ENCODE results near the gene NHEJ1.

NHEJ1 gene

GRCh38 chr2:219060821-219061791 is 99.5 kb downstream of the NHEJ1 start, which contains the start of gene IHH:
IHH (minus strand) TSS chr2:219060921; CDS start chr2:219060467, 454 bp downstream.
- Histone ChIP-seq H3K36me3 (ENCODE audit: insufficient read depth, low read length) (no peaks in the 10 kb centered on the region), H3K9me2 (ENCODE audit: low read depth, low read length) (no peaks in the 10 kb centered on the region), H3K4me2 (ENCODE audit: low read length) (no peak within 1 kb of the TSS), H3K4me1 (ENCODE audit: insufficient read depth, low read length, severe bottlenecking) (no peaks in the 10 kb centered on the region), H4K20me1 (ENCODE audit: insufficient read depth, low read length) (no peaks in the 10 kb centered on the region), H3K4me3 (ENCODE audit: low read depth, low read length, poor library complexity, severe bottlenecking) (no peak within 1 kb of the TSS), H3K27ac (ENCODE audit: low read depth, low read length, poor library complexity, severe bottlenecking) (no peak within 1 kb of the TSS), H3K9me3 (ENCODE audit: low read length) (no peaks in the 10 kb centered on the region), H3K27me3 (ENCODE audit: insufficient read depth, low read length) (no peaks in the 10 kb centered on the region; the same call in 1 of the 2 replicates), H3K9ac (ENCODE audit: low read length) (no peak within 1 kb of the TSS), H2AFZ (ENCODE audit: low read length) (no peak within 1 kb of the TSS), H3K79me2 (ENCODE audit: insufficient read depth, low read length) (no peaks in the 10 kb centered on the region), H3F3A (ENCODE audit: insufficient read depth, low read length) (no peaks in the 10 kb centered on the region)
- TF ChIP-seq EZH2 (IDR thresholded peaks at IDR 0.05; ENCODE audit: borderline replicate concordance, low read length) (no peak), CTCF (IDR thresholded peaks at IDR 0.05; ENCODE audit: low read length) (no peak)

GRCh38 chr2:219059725-219060682 is 100.6 kb downstream of the NHEJ1 start:
- H3K36me3 ChIP-seq (ENCODE audit: insufficient read depth, low read length) = no peaks in the 10 kb centered on the region
- H3K9me3 ChIP-seq (ENCODE audit: low read length) = no peaks in the 10 kb centered on the region
- H3K27ac ChIP-seq (ENCODE audit: low read depth, low read length, poor library complexity, severe bottlenecking) = no peak overlapping the region
- H3K9ac ChIP-seq (ENCODE audit: low read length) = no peak overlapping the region
- no peak overlapping the region for H2AFZ ChIP-seq (ENCODE audit: low read length)
- H3K9me2 ChIP-seq (ENCODE audit: low read depth, low read length) = no peaks in the 10 kb centered on the region
- H3F3A ChIP-seq (ENCODE audit: insufficient read depth, low read length) = no peaks in the 10 kb centered on the region
- no peaks in the 10 kb centered on the region for H4K20me1 ChIP-seq (ENCODE audit: insufficient read depth, low read length)
- TF ChIP-seq EZH2 (IDR thresholded peaks at IDR 0.05; ENCODE audit: borderline replicate concordance, low read length) = no peak
- TF ChIP-seq CTCF (IDR thresholded peaks at IDR 0.05; ENCODE audit: low read length) = no peak
- H3K4me2 ChIP-seq (ENCODE audit: low read length) = no peak overlapping the region
- no peaks in the 10 kb centered on the region for H3K79me2 ChIP-seq (ENCODE audit: insufficient read depth, low read length)
- no peak overlapping the region for H3K4me3 ChIP-seq (ENCODE audit: low read depth, low read length, poor library complexity, severe bottlenecking)
- no peaks in the 10 kb centered on the region for H3K4me1 ChIP-seq (ENCODE audit: insufficient read depth, low read length, severe bottlenecking)
- H3K27me3 ChIP-seq (ENCODE audit: insufficient read depth, low read length) = no peaks in the 10 kb centered on the region; the same call in 1 of the 2 replicates

GRCh38 chr2:219059375-219059724 is 101.3 kb downstream of the NHEJ1 start:
- Histone ChIP-seq H3K27me3 (ENCODE audit: insufficient read depth, low read length) (no peaks in the 10 kb centered on the region; the same call in 1 of the 2 replicates), H3K4me3 (ENCODE audit: low read depth, low read length, poor library complexity, severe bottlenecking) (no peak overlapping the region), H3K4me1 (ENCODE audit: insufficient read depth, low read length, severe bottlenecking) (no peaks in the 10 kb centered on the region), H4K20me1 (ENCODE audit: insufficient read depth, low read length) (no peaks in the 10 kb centered on the region), H2AFZ (ENCODE audit: low read length) (no peak overlapping the region), H3K4me2 (ENCODE audit: low read length) (no peak overlapping the region), H3K36me3 (ENCODE audit: insufficient read depth, low read length) (no peaks in the 10 kb centered on the region), H3K9me3 (ENCODE audit: low read length) (no peaks in the 10 kb centered on the region), H3K79me2 (ENCODE audit: insufficient read depth, low read length) (no peaks in the 10 kb centered on the region), H3K9me2 (ENCODE audit: low read depth, low read length) (no peaks in the 10 kb centered on the region), H3K9ac (ENCODE audit: low read length) (no peak overlapping the region), H3F3A (ENCODE audit: insufficient read depth, low read length) (no peaks in the 10 kb centered on the region), H3K27ac (ENCODE audit: low read depth, low read length, poor library complexity, severe bottlenecking) (no peak overlapping the region)
- no peak for TF ChIP-seq EZH2 (IDR thresholded peaks at IDR 0.05; ENCODE audit: borderline replicate concordance, low read length)
- TF ChIP-seq CTCF (IDR thresholded peaks at IDR 0.05; ENCODE audit: low read length) = no peak

Data from OCI-LY1 (cell line).